GM18873 (cell line): ENCODE measurements around the gene UBD.

Experiments used
- ATAC-seq: cut with Tn5 transposase; IDR thresholded peaks from one replicate; pipeline ENCODE4 v1.9.1; 2021; ENCODE audit warnings: mild to moderate bottlenecking, moderate library complexity, moderate number of reproducible peaks; ENCODE audit not compliant: unreplicated experiment, low FRiP score

Gene UBD

DNA sequence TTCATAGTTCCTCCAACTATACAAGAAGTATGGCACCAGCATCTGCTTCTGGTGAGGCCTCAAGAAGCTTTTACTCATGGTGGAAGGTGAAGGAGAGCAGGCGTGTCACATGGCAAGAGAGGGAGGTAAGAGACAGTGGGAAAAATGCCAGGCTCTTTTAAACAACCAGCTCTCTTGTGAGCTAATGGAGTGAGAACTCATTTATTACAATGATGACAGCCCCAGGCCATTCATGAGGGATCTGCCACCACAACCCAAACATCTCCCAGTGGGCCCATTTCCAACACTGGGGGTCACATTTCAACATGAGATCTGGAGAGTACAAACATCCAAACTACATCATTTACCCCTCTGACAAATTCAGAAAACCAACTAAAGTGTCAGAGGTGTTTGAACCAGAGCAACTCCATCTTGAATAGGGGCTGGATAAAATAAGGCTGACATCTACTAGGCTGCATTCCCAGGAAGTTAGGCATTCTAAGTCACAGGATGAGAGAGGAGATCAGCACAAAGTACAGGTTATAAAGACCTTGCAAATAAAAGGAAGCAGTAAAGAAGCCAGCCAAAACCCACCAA is 2.2 kb upstream of the UBD start:
- no peak for ATAC-seq

DNA sequence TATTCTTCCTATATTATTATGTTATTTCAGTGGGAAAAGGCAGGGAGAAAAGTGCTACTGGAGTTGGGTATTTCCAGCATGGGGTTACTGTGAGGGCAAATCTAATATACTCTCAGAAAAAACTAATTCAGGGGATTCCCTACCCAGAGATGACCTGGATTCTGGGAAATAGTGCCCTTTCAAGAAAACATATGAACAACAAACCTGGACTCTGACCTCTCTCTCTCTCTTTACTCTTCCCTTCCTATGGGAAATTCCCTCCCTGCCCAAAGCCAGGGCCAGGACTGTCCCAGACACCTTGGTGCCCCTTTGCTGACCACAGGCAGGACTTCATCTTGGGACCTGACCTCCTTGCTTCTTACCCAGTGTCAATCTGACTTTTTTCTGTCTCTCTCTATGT is 1.6 kb upstream of the UBD start:
- no peak for ATAC-seq

DNA sequence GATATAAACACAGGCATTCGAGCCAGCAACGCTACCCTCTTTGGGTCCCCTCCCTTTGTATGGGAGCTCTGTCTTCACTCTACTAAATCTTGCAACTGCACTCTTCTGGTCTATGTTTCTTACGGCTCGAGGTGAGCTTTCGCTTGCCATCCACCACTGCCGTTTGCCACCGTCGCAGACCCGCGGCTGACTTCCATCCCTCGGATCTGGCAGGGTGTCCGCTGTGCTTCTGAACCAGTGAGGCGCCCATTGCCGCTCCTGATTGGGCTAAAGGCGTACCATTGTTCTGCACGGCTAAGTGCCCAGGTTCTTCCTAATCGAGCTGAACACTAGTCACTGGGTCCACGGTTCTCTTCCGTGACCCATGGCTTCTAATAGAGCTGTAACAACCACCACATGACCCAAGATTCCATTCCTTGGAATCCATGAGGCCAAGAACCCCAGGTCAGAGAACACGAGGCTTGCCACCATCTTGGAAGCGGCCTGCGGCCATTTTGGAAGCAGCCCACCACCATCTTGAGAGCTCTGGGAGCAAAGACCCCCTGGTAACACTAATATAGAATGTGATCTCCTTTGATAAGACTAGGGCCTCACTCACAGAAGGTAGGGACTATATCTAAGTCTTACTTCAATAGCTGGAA is 973 bp downstream of the UBD start:
- ATAC-seq, result no peak

DNA sequence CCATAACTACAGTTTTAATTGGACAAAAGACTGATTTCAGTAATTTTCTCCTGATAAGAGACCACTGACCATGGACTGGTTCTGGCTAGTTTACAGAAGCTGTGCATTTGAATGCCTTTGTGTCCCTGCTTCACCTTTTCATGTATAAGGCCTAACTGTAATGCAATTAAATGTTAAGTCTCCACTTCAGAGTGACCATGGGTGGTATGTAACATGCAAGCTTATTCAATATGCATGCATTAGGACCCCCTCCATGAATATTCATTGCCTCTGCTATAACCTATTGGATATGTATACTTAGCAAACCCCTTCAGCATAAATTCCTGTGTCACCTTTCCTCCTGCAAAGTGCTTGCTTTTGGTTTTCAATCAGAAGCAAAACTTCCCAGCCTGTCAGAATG is 2.2 kb downstream of the UBD start:
- no peak for ATAC-seq

GRCh38 chr6:29554764-29555163 is 4.8 kb downstream of the UBD start:
- ATAC-seq, result no peak

GRCh38 chr6:29553268-29554057 is 6.1 kb downstream of the UBD start:
- no peak for ATAC-seq

DNA sequence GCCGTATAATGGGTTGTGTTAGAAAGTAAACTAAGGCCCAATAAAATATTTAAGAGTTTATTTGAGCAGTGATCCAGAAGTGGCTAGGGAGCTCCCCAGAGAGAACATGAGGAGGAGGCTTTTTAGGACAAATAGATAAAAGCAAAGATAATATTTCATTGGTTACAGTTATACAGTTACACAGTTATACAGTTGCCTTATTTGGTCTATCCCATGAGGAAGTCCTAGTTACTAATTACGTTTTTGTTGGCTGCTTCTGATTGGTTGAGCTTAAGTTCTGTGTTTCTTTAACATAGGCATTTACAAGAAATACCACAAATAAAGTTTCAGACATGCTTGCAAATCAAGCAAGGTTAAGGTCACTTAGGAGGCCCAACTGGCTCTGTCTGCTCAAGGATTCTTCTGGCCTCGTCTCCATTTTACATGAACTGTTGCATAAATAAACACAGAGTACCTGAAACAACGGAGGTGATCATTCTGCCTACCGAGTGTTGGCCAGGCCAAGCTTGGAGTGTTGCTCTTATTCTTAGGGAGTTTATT is 7.0 kb downstream of the UBD start:
- ATAC-seq, result peak; percentile 67

- no peak for ATAC-seq
Measured at GRCh38 chr6:29547573-29547972, 12.0 kb downstream of the UBD start.

GRCh38 chr6:29537714-29538403 is 21.7 kb downstream of the UBD start:
- ATAC-seq, result no peak

GRCh38 chr6:29532320-29532951 is 27.1 kb downstream of the UBD start:
- no peak for ATAC-seq

DNA sequence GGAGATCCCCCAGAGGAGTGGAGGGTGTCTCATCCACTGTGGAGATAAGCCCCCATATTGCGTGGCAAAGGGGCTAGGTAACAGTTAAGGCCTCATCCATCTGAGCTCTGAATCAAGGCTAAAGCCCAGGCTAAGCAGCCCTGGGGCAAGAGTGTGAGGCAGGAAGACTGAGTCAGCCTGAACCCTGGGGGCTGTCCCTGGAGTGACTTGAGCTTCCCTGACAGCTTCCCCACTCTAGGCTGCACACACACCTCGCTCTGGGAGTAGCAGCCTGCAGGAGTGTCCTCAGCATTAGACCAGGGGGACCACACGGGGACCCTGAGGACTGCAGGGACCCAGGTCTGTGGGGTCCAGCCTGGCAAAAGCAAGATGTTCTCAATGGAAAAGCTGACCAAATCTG is 27.9 kb downstream of the UBD start:
- no peak for ATAC-seq

GRCh38 chr6:29530671-29531310 is 28.7 kb downstream of the UBD start:
- no peak for ATAC-seq

DNA sequence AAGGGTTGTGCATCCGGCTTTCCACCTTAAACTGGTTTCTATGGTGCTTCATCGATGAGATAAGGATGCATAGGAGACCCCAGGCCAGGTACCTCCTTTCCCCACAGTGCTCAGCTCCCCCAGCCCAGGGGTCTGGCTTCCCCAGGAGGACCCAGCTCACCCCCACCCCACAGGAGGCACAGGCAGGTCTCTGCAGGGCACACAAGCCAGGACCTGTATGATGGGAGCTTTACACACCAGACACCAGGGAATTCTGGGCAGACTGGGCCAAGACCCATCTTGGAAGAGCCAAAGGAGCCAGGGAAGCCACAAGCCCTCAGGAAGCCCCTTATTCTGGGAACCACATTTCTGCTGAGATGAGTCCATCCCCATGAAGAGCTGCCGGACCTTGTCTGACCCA is 29.6 kb downstream of the UBD start:
- no peak for ATAC-seq

- ATAC-seq, result no peak
Measured at GRCh38 chr6:29528988-29529560, 30.5 kb downstream of the UBD start.

DNA sequence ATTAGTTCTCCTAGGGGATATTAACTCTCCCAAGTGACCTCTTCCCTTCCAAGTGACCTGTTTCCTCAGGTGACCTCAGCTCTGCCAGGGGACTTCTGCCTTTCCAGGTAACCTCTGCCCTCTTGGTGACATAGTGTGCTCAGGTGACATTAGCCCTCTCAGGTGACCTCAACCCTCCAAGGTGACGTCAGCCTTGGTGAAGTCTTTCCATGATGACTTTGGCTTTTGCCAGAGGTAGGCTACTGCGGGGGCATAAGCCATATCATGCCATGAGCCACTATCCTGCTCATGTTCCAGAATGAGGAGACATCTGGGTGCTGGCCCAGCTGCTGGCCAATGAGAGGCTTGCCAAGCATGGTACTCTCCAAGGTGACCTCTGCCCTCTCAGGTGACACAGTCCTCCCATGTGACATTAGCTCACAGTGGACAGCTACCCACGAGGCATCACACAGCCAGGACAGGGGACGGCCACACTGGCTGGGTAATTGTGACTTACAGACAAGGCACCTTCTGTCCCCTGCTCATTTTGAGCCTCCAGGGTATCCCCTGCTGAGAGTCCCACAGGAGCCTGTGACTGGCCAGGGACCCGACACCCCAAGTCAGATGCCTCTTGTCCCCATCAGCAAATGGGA is 31.1 kb downstream of the UBD start:
- ATAC-seq, result no peak

DNA sequence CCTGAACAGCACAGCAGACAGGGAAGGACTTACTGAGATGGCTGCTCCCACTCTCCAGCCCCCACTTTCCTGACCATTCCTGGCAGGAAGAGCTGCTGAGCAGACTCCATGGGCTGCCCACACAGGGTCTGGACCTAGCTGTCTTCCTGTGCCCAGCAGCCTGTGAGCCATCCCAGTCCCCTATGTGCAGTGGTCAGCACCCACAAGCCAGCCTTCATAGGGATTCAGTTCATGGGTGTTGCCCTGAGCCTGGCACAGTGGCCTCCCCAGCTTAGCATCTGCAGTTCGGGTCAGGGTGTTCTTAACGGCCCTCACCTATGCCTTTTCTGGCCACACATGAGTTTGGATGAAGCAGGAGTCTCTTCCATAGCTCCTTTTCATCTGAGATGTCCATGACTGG is 32.0 kb downstream of the UBD start:
- no peak for ATAC-seq

DNA sequence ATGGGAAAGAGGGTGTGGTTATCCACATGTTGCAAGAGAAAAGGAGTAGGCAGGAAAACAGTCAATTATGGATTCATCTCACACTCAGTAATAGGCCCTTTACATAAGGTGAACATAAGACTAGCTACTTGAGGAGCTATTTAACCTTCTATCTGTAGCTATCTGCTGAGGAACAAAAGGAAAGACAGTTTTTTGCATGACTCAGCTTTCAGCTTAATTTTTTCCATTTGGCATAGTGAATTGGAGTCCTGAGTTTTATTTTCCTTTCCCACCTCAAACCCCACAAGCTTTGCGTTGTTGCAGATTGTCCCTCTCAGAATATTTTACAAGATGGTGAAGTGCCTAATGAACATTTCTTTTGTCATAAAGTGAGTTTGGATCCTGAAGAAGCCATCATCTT is 32.4 kb downstream of the UBD start:
- no peak for ATAC-seq

DNA sequence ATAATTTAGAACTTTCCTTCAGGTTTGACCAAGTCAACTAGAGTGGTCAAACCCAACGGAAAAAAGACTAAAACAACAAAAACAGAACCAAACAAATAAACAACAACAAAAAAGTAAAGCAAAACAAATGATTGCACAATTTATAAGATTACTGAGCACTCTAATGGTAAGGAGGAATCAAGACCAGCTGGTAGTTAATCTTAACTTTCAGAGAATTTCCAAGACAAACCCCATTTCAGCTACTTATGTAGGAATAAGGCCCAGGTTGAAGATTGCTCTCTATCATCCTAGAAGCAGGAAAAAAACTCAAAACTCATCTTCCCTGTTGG is 34.3 kb downstream of the UBD start:
- ATAC-seq, result no peak
